Upper lobe of left lung (tissue), 4 donors: ENCODE data around the gene NSMCE1.

ENCODE experiments used
- EP300 ChIP-seq, 4 donors: sonication (generic); formaldehyde crosslinking; IDR thresholded peaks; one replicate each; pipeline ENCODE4 v1.5.1; 2017; ENCODE audit warnings: antibody characterized with exemption in 4 of 4, control low read depth in 2 of 4
- POLR2A ChIP-seq, 4 donors: fragments of 450-650 bp; IDR thresholded peaks; one replicate each; pipeline ENCODE4 v1.5.1; 2016 to 2017; ENCODE audit warnings: antibody characterized with exemption in 4 of 4, mild to moderate bottlenecking in 2 of 4
- POLR2AphosphoS5 ChIP-seq, 2 donors: sonication (generic); formaldehyde crosslinking; IDR thresholded peaks; one replicate each; pipeline ENCODE4 v1.5.1; 2017; ENCODE audit warnings: antibody characterized with exemption in 2 of 2
- TF ChIP-seq, protein P1 (sequence below), 6 experiments: fragments of 450-650 bp in 4 of 6; fragments of 200-600 bp in 2 of 6; sonication (generic) in 2 of 6; IDR thresholded peaks; one replicate each; pipeline ENCODE4 v1.5.1; 2016 to 2019; ENCODE audit warnings: antibody characterized with exemption in 6 of 6

DNA sequence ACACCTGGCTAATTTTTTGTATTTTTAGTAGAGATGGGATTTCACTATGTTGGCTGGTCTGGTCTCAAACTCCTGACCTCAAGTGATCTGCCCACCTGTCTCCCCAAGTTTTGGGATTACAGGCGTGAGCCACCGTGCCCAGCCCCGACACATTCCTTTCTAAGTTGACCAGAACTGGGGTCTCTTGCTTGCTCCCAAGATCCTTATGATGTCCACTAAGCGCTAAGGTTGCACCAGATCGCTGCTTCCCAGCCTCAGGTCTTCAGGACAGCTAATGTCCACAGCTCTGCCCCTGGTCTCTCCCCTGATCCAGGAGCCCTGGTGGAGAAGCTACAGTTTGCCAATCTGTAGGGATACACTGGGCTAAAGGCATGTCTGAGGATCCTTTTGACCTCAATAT lies 29.5 kb downstream of the NSMCE1 start:
- TF ChIP-seq, protein P1, sequence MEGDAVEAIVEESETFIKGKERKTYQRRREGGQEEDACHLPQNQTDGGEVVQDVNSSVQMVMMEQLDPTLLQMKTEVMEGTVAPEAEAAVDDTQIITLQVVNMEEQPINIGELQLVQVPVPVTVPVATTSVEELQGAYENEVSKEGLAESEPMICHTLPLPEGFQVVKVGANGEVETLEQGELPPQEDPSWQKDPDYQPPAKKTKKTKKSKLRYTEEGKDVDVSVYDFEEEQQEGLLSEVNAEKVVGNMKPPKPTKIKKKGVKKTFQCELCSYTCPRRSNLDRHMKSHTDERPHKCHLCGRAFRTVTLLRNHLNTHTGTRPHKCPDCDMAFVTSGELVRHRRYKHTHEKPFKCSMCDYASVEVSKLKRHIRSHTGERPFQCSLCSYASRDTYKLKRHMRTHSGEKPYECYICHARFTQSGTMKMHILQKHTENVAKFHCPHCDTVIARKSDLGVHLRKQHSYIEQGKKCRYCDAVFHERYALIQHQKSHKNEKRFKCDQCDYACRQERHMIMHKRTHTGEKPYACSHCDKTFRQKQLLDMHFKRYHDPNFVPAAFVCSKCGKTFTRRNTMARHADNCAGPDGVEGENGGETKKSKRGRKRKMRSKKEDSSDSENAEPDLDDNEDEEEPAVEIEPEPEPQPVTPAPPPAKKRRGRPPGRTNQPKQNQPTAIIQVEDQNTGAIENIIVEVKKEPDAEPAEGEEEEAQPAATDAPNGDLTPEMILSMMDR (IDR thresholded peaks at IDR 0.05), result no peak
- TF ChIP-seq POLR2AphosphoS5 (IDR thresholded peaks at IDR 0.05) (no peak), POLR2A (IDR thresholded peaks at IDR 0.05) (no peak), EP300 (IDR thresholded peaks at IDR 0.05) (no peak)
